ENCODE measurements around the gene BTN3A1. TPM values are rescaled to one million over a fixed set of nuclear protein-coding genes. Genes with fewer than 3 reads are reported as not detected.

The BTN3A1 gene
- total and polyA plus RNA-seq, 2 donors (not counting 1 experiment from before 2014, with no cell fraction given): 31.6 to 42.9 TPM

DNA sequence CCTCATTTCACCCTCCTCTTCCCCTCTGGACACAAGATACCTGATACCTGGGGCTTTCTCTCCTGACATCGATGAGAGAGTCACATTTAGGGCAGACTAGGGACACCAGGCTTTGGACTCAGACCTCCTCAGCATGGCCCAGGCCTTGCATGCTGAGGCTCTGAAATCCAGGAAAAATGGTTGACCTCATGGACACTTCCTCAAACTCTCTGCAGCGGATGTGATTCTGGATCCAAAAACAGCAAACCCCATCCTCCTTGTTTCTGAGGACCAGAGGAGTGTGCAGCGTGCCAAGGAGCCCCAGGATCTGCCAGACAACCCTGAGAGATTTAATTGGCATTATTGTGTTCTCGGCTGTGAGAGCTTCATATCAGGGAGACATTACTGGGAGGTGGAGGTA lies 10.9 kb downstream of the BTN3A1 start:
- Histone ChIP-seq H3K4me2 (ENCODE audit: extremely low read depth, insufficient read depth, low read length) (no peak overlapping the region), H3K9ac (ENCODE audit: insufficient read depth, low read length) (no peak overlapping the region), H3K4me1 (ENCODE audit: control insufficient read depth, extremely low read depth, insufficient read depth, low read length) (peaks cover 3% of the 10 kb centered on the region), H3K27ac (ENCODE audit: insufficient read depth, low read length) (no peak overlapping the region), H3K9me3 (ENCODE audit: control insufficient read depth, insufficient read depth, low read depth, low read length) (no peaks in the 10 kb centered on the region), H2AFZ (ENCODE audit: low read length) (no peak overlapping the region), H3K36me3 (ENCODE audit: control insufficient read depth, insufficient read depth, low read length) (peaks cover 11% of the 10 kb centered on the region), H3K79me2 (ENCODE audit: control insufficient read depth, insufficient read depth, low read length) (no peaks in the 10 kb centered on the region), H3K4me3 (replicated peaks in 1 of 4; ENCODE audit: control extremely low read depth in 1 of 4, insufficient read depth in 1 of 4, low read depth in 3 of 4, low read length in 4 of 4) (no peak overlapping the region), H4K20me1 (ENCODE audit: control insufficient read depth, extremely low read depth, insufficient read depth, low read length) (no peaks in the 10 kb centered on the region), H3K27me3 (ENCODE audit: control insufficient read depth, insufficient read depth, low read length) (no peaks in the 10 kb centered on the region)
- TF ChIP-seq, protein P1, sequence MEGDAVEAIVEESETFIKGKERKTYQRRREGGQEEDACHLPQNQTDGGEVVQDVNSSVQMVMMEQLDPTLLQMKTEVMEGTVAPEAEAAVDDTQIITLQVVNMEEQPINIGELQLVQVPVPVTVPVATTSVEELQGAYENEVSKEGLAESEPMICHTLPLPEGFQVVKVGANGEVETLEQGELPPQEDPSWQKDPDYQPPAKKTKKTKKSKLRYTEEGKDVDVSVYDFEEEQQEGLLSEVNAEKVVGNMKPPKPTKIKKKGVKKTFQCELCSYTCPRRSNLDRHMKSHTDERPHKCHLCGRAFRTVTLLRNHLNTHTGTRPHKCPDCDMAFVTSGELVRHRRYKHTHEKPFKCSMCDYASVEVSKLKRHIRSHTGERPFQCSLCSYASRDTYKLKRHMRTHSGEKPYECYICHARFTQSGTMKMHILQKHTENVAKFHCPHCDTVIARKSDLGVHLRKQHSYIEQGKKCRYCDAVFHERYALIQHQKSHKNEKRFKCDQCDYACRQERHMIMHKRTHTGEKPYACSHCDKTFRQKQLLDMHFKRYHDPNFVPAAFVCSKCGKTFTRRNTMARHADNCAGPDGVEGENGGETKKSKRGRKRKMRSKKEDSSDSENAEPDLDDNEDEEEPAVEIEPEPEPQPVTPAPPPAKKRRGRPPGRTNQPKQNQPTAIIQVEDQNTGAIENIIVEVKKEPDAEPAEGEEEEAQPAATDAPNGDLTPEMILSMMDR (conservative IDR thresholded peaks at IDR 0.05 in 1 of 2, IDR thresholded peaks at IDR 0.05 in 1 of 2; ENCODE audit: low read depth in 1 of 2, low read length in 2 of 2): no peak
- TF ChIP-seq EZH2 (IDR thresholded peaks at IDR 0.05; ENCODE audit: low read length, missing control alignments): no peak
- DNase-seq (ENCODE audit: low read depth in 2 of 2): no peak

- Histone ChIP-seq H3K9ac (ENCODE audit: insufficient read depth, low read length) (no peak overlapping the region), H3K4me2 (ENCODE audit: extremely low read depth, insufficient read depth, low read length) (no peak overlapping the region), H4K20me1 (ENCODE audit: control insufficient read depth, extremely low read depth, insufficient read depth, low read length) (no peaks in the 10 kb centered on the region), H3K27me3 (ENCODE audit: control insufficient read depth, insufficient read depth, low read length) (no peaks in the 10 kb centered on the region), H3K4me3 (replicated peaks in 1 of 4; ENCODE audit: control extremely low read depth in 1 of 4, insufficient read depth in 1 of 4, low read depth in 3 of 4, low read length in 4 of 4) (no peak overlapping the region), H3K27ac (ENCODE audit: insufficient read depth, low read length) (no peak overlapping the region), H3K9me3 (ENCODE audit: control insufficient read depth, insufficient read depth, low read depth, low read length) (no peaks in the 10 kb centered on the region), H2AFZ (ENCODE audit: low read length) (no peak overlapping the region), H3K79me2 (ENCODE audit: control insufficient read depth, insufficient read depth, low read length) (no peaks in the 10 kb centered on the region), H3K4me1 (ENCODE audit: control insufficient read depth, extremely low read depth, insufficient read depth, low read length) (peaks cover 3% of the 10 kb centered on the region), H3K36me3 (ENCODE audit: control insufficient read depth, insufficient read depth, low read length) (peaks cover 11% of the 10 kb centered on the region)
- no peak for DNase-seq (ENCODE audit: low read depth in 2 of 2)
- no peak for TF ChIP-seq EZH2 (IDR thresholded peaks at IDR 0.05; ENCODE audit: low read length, missing control alignments)
- TF ChIP-seq, protein P1 (conservative IDR thresholded peaks at IDR 0.05 in 1 of 2, IDR thresholded peaks at IDR 0.05 in 1 of 2; ENCODE audit: low read depth in 1 of 2, low read length in 2 of 2): no peak
These were observed 12.2 kb downstream of the BTN3A1 start for GRCh38 chr6:26414281-26414680.

- H3K9ac ChIP-seq (ENCODE audit: insufficient read depth, low read length): no peak overlapping the region
- H2AFZ ChIP-seq (ENCODE audit: low read length): no peak overlapping the region
- no peak for DNase-seq (ENCODE audit: low read depth in 2 of 2)
- H3K27ac ChIP-seq (ENCODE audit: insufficient read depth, low read length): no peak overlapping the region
- peaks cover 9% of the 10 kb centered on the region for H3K36me3 ChIP-seq (ENCODE audit: control insufficient read depth, insufficient read depth, low read length)
- no peaks in the 10 kb centered on the region for H4K20me1 ChIP-seq (ENCODE audit: control insufficient read depth, extremely low read depth, insufficient read depth, low read length)
- TF ChIP-seq EZH2 (IDR thresholded peaks at IDR 0.05; ENCODE audit: low read length, missing control alignments): no peak
- TF ChIP-seq, protein P1 (conservative IDR thresholded peaks at IDR 0.05 in 1 of 2, IDR thresholded peaks at IDR 0.05 in 1 of 2; ENCODE audit: low read depth in 1 of 2, low read length in 2 of 2): no peak
- H3K4me1 ChIP-seq (ENCODE audit: control insufficient read depth, extremely low read depth, insufficient read depth, low read length): peaks cover 3% of the 10 kb centered on the region
- no peak overlapping the region for H3K4me2 ChIP-seq (ENCODE audit: extremely low read depth, insufficient read depth, low read length)
- no peak overlapping the region for H3K4me3 ChIP-seq (replicated peaks in 1 of 4; ENCODE audit: control extremely low read depth in 1 of 4, insufficient read depth in 1 of 4, low read depth in 3 of 4, low read length in 4 of 4)
- H3K79me2 ChIP-seq (ENCODE audit: control insufficient read depth, insufficient read depth, low read length): no peaks in the 10 kb centered on the region
- H3K9me3 ChIP-seq (ENCODE audit: control insufficient read depth, insufficient read depth, low read depth, low read length): no peaks in the 10 kb centered on the region
- no peaks in the 10 kb centered on the region for H3K27me3 ChIP-seq (ENCODE audit: control insufficient read depth, insufficient read depth, low read length)
These were observed 13.1 kb downstream of the BTN3A1 start for GRCh38 chr6:26415036-26415614.

All from fibroblast of lung (primary cell).